ELF-1 (cell line): ENCODE data around the gene MAP1LC3B.

ENCODE experiments used
- DNase-seq: peaks from one replicate; pipeline ENCODE4 v3.0.0-alpha.2; 2016; ENCODE audit warnings: low read depth, low spot score

The MAP1LC3B gene

DNA sequence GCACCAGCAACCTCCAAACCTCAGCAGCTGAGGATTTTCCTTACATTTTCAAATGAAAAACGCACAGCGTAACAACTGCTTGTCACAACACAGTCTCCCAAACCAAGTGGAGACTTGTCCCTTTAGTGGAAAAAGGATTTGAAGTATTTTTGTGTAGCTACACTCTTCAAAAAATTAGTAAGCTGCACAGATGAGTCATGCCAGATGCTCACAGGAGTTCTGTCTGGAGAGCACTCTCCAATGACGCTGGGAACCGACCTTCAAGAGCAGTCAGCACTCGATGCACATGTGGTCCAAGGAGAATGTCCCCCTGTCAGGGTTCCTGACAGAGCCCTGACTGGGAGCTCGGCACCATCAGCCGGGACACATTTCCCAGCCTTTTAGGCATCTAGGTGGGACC, 39.8 kb downstream of the MAP1LC3B start:
- DNase-seq, result no peak

DNA sequence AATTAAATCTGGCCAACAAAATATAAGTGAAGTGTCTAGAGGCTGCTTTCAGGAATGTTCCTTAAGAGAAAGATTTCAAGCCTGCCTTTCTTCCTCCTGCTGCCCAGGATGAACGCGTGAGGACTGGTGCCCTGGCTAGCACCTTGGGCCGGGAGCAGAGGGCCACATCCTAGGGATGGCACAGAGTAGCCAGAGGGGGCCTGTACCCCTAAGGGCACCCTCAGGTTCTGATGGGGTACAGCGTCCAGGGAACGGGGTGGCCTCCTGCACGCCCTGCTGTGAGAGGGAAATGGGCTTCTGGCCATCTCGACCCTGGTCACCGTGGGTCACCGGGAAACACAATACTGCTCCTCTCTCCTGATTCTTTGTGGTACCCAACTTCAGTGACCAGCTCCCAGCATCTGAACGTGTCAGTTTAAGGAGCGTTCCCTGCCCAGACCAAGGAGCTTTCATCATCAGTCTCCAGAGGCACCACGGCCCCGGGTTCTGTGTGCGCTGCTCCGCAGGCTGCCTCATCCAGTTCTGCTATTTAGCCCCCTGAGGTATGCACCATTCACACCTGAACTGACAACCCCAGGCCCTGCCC, 40.3 kb downstream of the MAP1LC3B start:
- DNase-seq, result no peak

- DNase-seq, result no peak
Observed at GRCh38 chr16:87434146-87434667, 42.1 kb downstream of the MAP1LC3B start.

- DNase-seq, result no peak
Observed at GRCh38 chr16:87435372-87436224, 43.5 kb downstream of the MAP1LC3B start.

DNA sequence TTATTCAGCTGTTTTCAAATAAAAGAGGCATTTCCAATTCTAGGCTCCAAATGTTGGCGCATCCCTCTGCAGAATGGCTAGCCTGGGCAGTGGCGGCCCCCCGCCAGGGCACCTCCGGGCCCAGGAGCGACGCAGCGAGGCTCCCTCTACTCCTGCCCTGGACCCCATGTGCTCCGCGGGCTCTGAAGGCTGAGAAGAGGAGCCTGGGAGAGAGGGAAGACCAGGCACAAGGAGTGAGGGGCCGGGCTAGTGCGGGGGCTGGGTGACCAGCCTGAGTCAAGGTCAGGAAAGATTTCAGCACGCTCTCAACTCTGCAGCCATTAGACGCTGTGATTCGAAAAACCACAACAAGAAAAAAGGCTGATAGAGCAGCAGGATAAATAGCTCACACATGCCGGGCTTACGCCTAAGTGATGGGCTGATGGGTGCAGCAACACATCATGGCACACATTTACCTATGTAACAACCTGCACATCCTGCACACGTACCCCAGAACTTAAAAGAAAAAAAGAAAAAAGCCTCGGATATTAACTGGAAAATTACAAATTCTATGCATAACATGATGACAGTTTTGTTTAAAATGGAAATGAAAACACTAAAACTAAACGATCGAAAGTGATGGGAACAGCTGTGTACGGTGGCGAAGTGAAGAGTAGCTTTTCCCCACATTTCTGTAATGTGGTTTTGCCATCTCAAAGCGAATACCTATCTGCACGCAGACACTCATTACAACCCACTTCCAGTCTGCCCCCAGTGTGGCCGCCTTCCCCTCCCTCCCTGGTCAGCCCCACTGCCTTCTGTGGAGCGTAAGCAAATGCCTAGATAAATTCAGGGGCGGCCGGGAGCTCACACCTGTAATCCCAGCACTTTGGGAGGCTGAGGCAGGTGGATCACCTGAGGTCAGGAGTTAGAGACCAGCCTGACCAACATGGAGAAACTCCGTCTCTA, 44.4 kb downstream of the MAP1LC3B start:
- DNase-seq, result no peak

DNA sequence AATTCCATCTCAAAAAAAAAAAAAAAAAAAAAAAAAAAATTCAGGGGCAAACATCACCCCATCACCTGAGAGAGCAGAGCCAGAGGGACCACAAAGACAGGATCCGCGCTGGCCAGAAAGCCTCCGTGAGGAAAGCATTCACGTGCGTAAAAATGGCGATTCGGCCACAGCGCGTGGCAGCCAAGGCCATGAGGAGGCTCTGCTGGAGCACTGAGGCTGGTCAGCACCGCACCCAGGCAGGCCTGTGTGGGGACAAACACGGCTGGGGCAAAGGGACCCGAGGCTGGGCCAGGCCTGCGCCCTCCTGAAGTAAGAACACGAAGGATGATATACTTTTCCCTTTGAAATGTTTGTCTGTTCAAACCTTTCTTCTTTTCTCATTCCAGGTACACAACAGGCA, 45.2 kb downstream of the MAP1LC3B start:
- DNase-seq, result no peak

DNA sequence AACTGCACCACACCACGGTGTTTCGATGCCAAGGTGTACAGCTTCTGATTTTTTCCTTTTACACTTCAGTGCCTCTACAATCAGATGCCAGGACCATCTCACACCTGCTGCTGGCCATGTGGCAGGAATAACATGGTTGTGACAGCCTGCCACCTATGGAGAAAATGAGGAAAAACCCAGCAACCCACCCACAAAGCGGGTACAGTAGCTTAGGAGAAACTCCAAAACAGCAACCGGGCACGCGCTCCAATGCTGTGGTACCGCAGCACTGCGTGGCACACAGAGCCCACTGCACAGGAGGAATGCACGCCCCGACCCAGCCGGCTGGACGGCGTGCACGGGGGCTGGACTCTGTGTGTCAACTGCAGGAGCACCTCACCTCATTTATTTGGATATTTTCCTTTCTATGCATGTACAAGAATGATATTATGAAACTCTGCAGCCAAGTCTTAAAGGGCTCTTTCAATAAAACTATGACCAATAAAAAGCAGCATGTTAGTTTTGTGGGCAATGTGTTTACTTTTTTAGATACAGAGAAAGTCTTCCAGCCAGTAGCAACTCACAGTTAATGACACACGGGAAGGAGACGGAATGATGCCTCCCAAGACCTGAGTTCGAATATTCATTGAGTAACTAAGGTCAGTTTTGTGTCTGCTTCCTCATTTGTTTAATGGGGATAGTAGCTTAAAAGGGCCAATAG, 45.9 kb downstream of the MAP1LC3B start:
- no peak for DNase-seq

GRCh38 chr16:87438611-87438985, 46.5 kb downstream of the MAP1LC3B start:
- no peak for DNase-seq

DNA sequence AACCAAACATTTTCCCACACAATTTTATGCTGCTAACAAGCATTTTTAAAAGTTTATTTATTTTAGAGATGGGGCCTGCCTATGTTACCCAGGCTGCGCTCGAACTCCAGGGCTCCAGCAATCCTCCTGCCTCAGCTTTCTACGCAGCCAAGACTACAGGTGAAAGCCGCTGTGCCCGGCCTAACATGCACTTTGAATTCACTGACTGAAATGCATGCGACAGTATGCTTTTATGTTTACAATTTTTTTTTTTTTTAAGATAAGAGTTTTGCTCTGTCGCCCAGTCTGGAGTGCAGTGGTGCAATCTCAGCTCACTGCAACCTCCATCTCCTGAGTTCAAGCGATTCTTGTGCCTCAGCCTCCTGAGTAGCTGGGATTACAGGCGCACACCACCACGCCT, 47.8 kb downstream of the MAP1LC3B start:
- DNase-seq, result no peak

DNA sequence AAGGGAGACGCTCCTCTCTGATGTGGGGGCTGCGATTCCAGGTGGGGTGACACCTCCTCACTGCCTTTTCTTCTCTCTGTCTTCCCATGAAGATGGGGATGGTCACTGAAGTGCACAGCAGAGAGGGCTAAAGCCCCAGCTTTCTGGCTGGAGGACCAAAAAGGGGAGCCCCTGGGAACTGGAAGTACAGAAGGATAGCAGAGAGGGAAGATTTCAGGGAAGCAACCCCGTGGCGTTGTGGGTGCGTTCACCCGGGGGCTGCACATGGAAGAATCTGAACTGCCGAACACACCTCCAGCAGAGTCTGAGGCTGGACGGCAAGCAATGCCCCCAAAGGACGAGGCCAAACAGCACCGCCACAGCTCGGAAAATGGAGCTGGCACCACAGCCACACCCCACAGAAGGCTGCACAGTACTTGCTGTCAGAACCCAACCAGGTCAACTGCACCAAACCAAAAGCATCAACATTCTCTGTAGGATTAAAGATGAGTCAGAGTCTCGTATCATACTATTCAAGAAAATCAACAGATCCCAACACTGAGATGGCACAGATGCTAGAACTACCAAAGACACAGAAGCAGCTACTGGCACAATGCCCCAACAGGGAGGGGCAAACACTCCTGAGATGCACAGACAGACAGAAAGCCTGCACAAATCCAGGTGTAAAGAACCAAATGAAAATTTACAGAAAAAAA, 49.9 kb downstream of the MAP1LC3B start:
- DNase-seq, result no peak

GRCh38 chr16:87442581-87442966, 50.4 kb downstream of the MAP1LC3B start:
- no peak for DNase-seq

DNA sequence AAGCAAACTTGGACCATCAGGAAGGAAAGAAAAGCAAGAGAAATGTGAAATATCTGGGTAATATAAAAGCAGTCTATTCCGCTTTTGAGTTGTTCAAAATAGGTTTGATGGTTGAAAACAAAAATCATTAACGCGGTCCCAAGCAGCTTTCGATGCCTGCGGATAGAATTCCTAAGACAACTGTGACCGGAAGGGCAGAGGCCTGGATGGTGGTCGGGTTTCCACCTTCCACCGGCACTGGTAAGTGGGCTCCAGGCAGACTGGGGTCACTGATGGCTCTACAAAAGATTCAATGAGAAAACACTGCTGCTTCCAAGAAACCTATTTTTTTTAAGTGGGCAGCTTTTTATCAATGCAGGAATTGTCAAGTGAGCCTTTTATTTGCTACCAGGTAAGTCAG, 50.9 kb downstream of the MAP1LC3B start:
- DNase-seq, result no peak

DNA sequence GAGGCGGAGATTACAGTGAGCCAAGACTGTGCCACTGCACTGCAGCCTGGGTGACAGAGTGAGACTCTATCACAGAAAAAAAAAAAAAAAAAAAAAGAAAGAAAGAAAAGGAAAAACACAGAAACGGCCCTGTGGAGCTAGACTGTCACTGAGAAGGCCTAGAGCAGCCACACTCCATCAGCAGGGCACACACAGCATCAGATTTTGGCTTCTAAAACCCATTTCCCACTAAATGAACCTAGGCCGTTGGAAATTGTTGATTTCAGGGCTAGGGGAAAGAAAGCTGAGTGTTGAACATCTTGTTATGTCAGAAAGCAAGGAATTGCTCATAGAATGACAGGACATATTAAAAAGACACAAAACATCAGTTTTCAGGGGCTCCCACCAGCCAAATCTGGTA, 51.8 kb downstream of the MAP1LC3B start:
- DNase-seq, result no peak

DNA sequence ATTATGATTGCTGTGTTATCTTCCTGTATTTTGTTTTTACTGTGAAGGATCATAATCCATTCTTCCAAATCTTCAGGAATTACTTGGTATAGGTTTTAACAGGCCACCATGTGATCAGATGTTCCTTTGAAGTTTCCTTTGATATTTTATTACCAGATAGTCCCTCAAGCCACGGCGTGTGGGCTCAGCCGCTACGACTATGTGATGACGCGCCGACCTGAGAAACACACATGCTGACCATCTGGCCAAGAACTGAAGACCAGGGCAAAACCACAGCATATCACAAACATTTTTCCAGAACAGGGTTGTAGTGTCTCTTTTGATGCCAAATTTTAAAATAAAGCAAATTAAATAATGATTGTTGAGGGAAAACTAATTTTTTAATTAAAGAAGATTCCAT, 53.4 kb downstream of the MAP1LC3B start:
- no peak for DNase-seq

GRCh38 chr16:87446479-87446878, 54.3 kb downstream of the MAP1LC3B start:
- DNase-seq, result no peak

- DNase-seq, result no peak
Observed at GRCh38 chr16:87447323-87447722, 55.2 kb downstream of the MAP1LC3B start.

- no peak for DNase-seq
Observed at GRCh38 chr16:87448866-87449265, 56.7 kb downstream of the MAP1LC3B start.

GRCh38 chr16:87451563-87452210, 59.6 kb downstream of the MAP1LC3B start:
- no peak for DNase-seq

GRCh38 chr16:87453326-87453725, 61.2 kb downstream of the MAP1LC3B start:
- no peak for DNase-seq
